IMR-90 (cell line): ENCODE data around the gene RFT1. TPM values are rescaled to one million over a fixed set of nuclear protein-coding genes. Genes with fewer than 3 reads are reported as not detected.

Source experiments
- ATAC-seq: fragments of 200-7000 bp; cut with Tn5 transposase; 2 replicates; pipeline ENCODE4 v1.9.1; 2020; ENCODE audit warnings: low read depth, mild to moderate bottlenecking, moderate library complexity
- BruUV-seq: library from RNA; stranded (reverse); fragments of 400-500 nt; replicated peaks from 2 replicates; lab custom pipeline; 2021; lab: Mats Ljungman, UMichigan
- CTCF ChIA-PET: fragments of 300-600 bp; formaldehyde crosslinking; extraction: SDS; loops from one replicate; lab custom pipeline; 2021; ENCODE audit warnings: antibody characterized with exemption; lab: Yijun Ruan, JAX
- POLR2A ChIA-PET: fragments of 300-600 bp; sonication (Branson Sonifier 250); formaldehyde crosslinking; loops from one replicate; lab custom pipeline; 2022; ENCODE audit warnings: antibody characterized with exemption; ENCODE audit not compliant: unreplicated experiment; lab: Charles Lee
- DNase-seq: peaks from one replicate; pipeline ENCODE4 v3.0.0; 2013
- H2AFZ ChIP-seq: replicated peaks from 2 replicates; pipeline ENCODE3; 2013; ENCODE audit warnings: low read length, mild to moderate bottlenecking; ENCODE audit not compliant: poor library complexity
- H2AK5ac ChIP-seq: 2 replicates; pipeline ENCODE4 v1.6.1; 2013; ENCODE audit warnings: low read depth, low read length, inconsistent platforms
- H2AK9ac ChIP-seq: replicated peaks from 2 replicates; pipeline ENCODE3; 2013; ENCODE audit warnings: mild to moderate bottlenecking, low read depth, low read length, moderate library complexity; ENCODE audit not compliant: poor library complexity
- H2BK120ac ChIP-seq: 2 replicates; pipeline ENCODE4 v1.6.1; 2013; ENCODE audit warnings: low read depth, low read length, inconsistent platforms
- H2BK15ac ChIP-seq: 3 replicates; pipeline ENCODE4 v1.6.1; 2013; ENCODE audit warnings: low read depth, low read length, inconsistent platforms
- H2BK20ac ChIP-seq: 2 replicates; pipeline ENCODE4 v1.6.1; 2013; ENCODE audit warnings: low read depth, mild to moderate bottlenecking, inconsistent platforms, low read length, moderate library complexity
- H2BK5ac ChIP-seq: 2 replicates; pipeline ENCODE4 v1.6.1; 2013; ENCODE audit warnings: mild to moderate bottlenecking, low read depth, low read length, inconsistent platforms; ENCODE audit not compliant: poor library complexity, severe bottlenecking
- H3K14ac ChIP-seq: replicated peaks from 2 replicates; pipeline ENCODE4 v1.6.1; 2013; ENCODE audit warnings: low read depth, low read length, inconsistent platforms
- H3K18ac ChIP-seq: 2 replicates; pipeline ENCODE4 v1.6.1; 2013; ENCODE audit warnings: low read depth, low read length, control low read depth
- H3K23ac ChIP-seq: 2 replicates; pipeline ENCODE4 v1.6.1; 2013; ENCODE audit warnings: low read depth, low read length, inconsistent platforms
- H3K27ac ChIP-seq: 2 replicates; pipeline ENCODE4 v1.5.1; 2013; ENCODE audit warnings: mild to moderate bottlenecking, control low read depth, low read length; ENCODE audit not compliant: insufficient read depth
- H3K27me3 ChIP-seq: 2 replicates; pipeline ENCODE4 v1.6.1; 2013; ENCODE audit warnings: low read length; ENCODE audit not compliant: control insufficient read depth, insufficient read depth
- H3K36me3 ChIP-seq: 2 replicates; pipeline ENCODE4 v1.6.1; 2013; ENCODE audit warnings: low read length, mixed read lengths; ENCODE audit not compliant: control insufficient read depth, insufficient read depth
- H3K4ac ChIP-seq: 2 replicates; pipeline ENCODE4 v1.6.1; 2013; ENCODE audit warnings: low read depth, low read length, inconsistent platforms
- H3K4me1 ChIP-seq: 2 replicates; pipeline ENCODE4 v1.6.1; 2013; ENCODE audit warnings: low read length, mixed read lengths; ENCODE audit not compliant: control insufficient read depth, insufficient read depth
- H3K4me2 ChIP-seq: 2 replicates; pipeline ENCODE4 v1.6.1; 2013; ENCODE audit warnings: low read depth, mild to moderate bottlenecking, control low read depth, low read length, moderate library complexity
- H3K4me3 ChIP-seq: 2 replicates; pipeline ENCODE4 v1.5.1; 2013; ENCODE audit warnings: low read depth, mild to moderate bottlenecking, control low read depth, low read length, moderate library complexity; ENCODE audit not compliant: insufficient read depth
- H3K56ac ChIP-seq: 2 replicates; pipeline ENCODE4 v1.6.1; 2013; ENCODE audit warnings: low read length, inconsistent platforms; ENCODE audit not compliant: insufficient read depth; ENCODE audit errors: extremely low read depth
- H3K79me1 ChIP-seq, 2 experiments: 2 replicates each; pipeline ENCODE4 v1.6.1; 2013; ENCODE audit warnings: low read length in 2 of 2, inconsistent platforms in 1 of 2, low read depth in 1 of 2
- H3K9ac ChIP-seq: 2 replicates; pipeline ENCODE4 v1.6.1; 2013; ENCODE audit warnings: low read depth, low read length, control low read depth
- H3K9me1 ChIP-seq: 2 replicates; pipeline ENCODE4 v1.6.1; 2013; ENCODE audit warnings: low read length, inconsistent platforms; ENCODE audit not compliant: insufficient read depth
- H3K9me3 ChIP-seq: 2 replicates; pipeline ENCODE4 v1.6.1; 2013; ENCODE audit warnings: low read length; ENCODE audit not compliant: control insufficient read depth, insufficient read depth
- H4K20me1 ChIP-seq: 2 replicates; pipeline ENCODE4 v1.6.1; 2013; ENCODE audit warnings: low read length, inconsistent platforms; ENCODE audit not compliant: insufficient read depth
- H4K5ac ChIP-seq: 2 replicates; pipeline ENCODE4 v1.6.1; 2013; ENCODE audit warnings: mild to moderate bottlenecking, low read depth, low read length, control low read depth
- H4K8ac ChIP-seq, 2 experiments: 2 replicates each; pipeline ENCODE4 v1.6.1; 2013; ENCODE audit warnings: low read depth in 2 of 2, low read length in 2 of 2, control low read depth in 1 of 2, inconsistent platforms in 1 of 2
- H4K91ac ChIP-seq: 2 replicates; pipeline ENCODE4 v1.6.1; 2013; ENCODE audit warnings: low read depth, low read length, inconsistent platforms; ENCODE audit not compliant: insufficient read depth
- CHD1 ChIP-seq: IDR thresholded peaks from 2 replicates; pipeline ENCODE4 v1.6.1; 2012; ENCODE audit warnings: low read depth, low read length, improper control_type of control experiment
- MAZ ChIP-seq: IDR thresholded peaks from 2 replicates; pipeline ENCODE4 v1.6.1; 2012; ENCODE audit warnings: low read depth, mild to moderate bottlenecking, low read length, improper control_type of control experiment, moderate library complexity, borderline replicate concordance
- NFE2L2 ChIP-seq: fragments of 150-350 bp; IDR thresholded peaks from 2 replicates; pipeline ENCODE4 v1.6.1; 2016; ENCODE audit warnings: low read depth, mild to moderate bottlenecking, low read length
- RCOR1 ChIP-seq: IDR thresholded peaks from 2 replicates; pipeline ENCODE4 v1.6.1; 2012; ENCODE audit warnings: mild to moderate bottlenecking, low read length, improper control_type of control experiment; ENCODE audit not compliant: insufficient replicate concordance
- SMC3 ChIP-seq: fragments of 150-350 bp; IDR thresholded peaks from 2 replicates; pipeline ENCODE4 v1.6.1; 2016; ENCODE audit warnings: low read depth, mild to moderate bottlenecking, antibody characterized with exemption, low read length, moderate library complexity
- WGBS, 2 experiments: methylation state at CpG; one replicate each; pipeline versions ENCODE4 v1.1.5 to v1.1.7; 2013; ENCODE audit warnings: missing lambda C conversion rate in 2 of 2; ENCODE audit not compliant: insufficient read length in 1 of 2; ENCODE audit errors: extremely low coverage in 2 of 2; 5-methylcytosine and 5-hydroxymethylcytosine counted together
- dilution Hi-C: fragments of 300-500 bp; cut with HindIII; formaldehyde crosslinking; loops from one replicate; pipeline ENCODE4 v1.14.3; 2018; ENCODE audit warnings: low sequenced_read_pairs; ENCODE audit not compliant: unreplicated experiment
- in situ Hi-C: fragments of 300-500 bp; cut with MboI; formaldehyde crosslinking; loops from 3 replicates; pipeline ENCODE4 v1.14.3; 2019; ENCODE audit warnings: low sequenced_read_pairs, inconsistent platforms, mixed read lengths
- intact Hi-C: fragments of 100-400 bp; cut with micrococcal nuclease; formaldehyde crosslinking; loops from 2 replicates; pipeline ENCODE4 v1.10.0; 2022
- polyA plus RNA-seq, 3 experiments: library from polyadenylated mRNA; depleted of rRNA; stranded (reverse); fragments of >200 nt; gene quantifications; 2 replicates each; pipeline ENCODE4 v1.2.3, GENCODE V29; 2012; ENCODE audit warnings: low replicate concordance in 1 of 3
- total RNA-seq: library from RNA; depleted of rRNA; stranded (reverse); fragments of >200 nt; gene quantifications from 2 replicates; pipeline ENCODE4 v1.2.3, GENCODE V29; 2012

RFT1 gene
- total and polyA plus RNA-seq, 2 of the 4 experiments (the other 2 are of a cell fraction): 14.5 to 23.5 TPM

DNA sequence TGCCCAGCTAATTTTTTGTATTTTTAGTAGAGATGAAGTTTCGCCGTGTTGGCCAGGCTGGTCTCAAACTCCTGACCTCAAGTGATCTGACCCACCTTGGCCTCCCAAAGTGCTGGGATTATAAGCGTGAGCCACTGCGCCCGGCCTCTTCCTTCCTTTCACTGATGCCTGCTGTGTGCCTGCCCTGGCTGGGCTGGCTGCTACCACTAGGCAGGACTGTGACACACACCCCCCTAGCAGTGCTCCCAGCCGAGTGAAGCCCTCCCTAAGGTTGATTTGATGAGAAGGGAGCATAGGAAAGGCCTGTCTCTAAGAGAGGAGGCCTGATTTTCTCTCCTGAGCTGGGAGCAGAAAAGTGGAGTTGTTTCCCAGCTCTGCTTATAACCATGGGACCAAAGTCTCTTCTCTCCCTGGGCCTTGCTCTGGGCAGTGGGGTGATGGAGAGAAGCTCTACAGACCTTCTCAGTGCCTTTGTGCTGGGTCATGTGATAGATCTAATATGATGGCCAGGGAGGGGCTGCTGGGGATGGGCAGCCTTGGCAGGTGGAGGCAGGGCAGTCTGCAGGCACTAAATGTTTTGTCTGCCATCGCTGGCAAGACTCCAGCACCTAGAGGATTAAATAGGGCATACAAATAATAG lies 64.3 kb downstream of the RFT1 start:
- H3K4me3 ChIP-seq: no peak overlapping the region
- H3K79me1 ChIP-seq: no peaks in the 10 kb centered on the region
- H4K5ac ChIP-seq: no peak overlapping the region
- no peak overlapping the region for H3K56ac ChIP-seq
- H2AK9ac ChIP-seq: no peak overlapping the region
- no peaks in the 10 kb centered on the region for H3K4me1 ChIP-seq
- no peaks in the 10 kb centered on the region for H3K36me3 ChIP-seq
- DNase-seq: no peak
- no peak overlapping the region for H3K27ac ChIP-seq
- H2BK120ac ChIP-seq: no peak overlapping the region
- in situ Hi-C loops (no loop called here), intact Hi-C loops (no loop called here), dilution Hi-C loops (no loop called here)
- H3K4ac ChIP-seq: no peak overlapping the region
- H4K8ac ChIP-seq: no peak overlapping the region
- H3K9ac ChIP-seq: no peak overlapping the region
- H2BK5ac ChIP-seq: no peak overlapping the region
- no TSS peak for BruUV-seq
- peaks cover 14% of the 10 kb centered on the region for H3K27me3 ChIP-seq
- ATAC-seq: no peak
- H3K4me2 ChIP-seq: no peak overlapping the region
- H3K23ac ChIP-seq: no peak overlapping the region
- H2AFZ ChIP-seq: peak overlapping the region; percentile 21
- no peaks in the 10 kb centered on the region for H3K9me1 ChIP-seq
- CTCF ChIA-PET: no interaction called here
- no peak overlapping the region for H2AK5ac ChIP-seq
- H3K18ac ChIP-seq: no peak overlapping the region
- H4K20me1 ChIP-seq: no peaks in the 10 kb centered on the region
- POLR2A ChIA-PET: no interaction called here
- H3K14ac ChIP-seq: no peak overlapping the region
- H3K9me3 ChIP-seq: no peaks in the 10 kb centered on the region
- H2BK20ac ChIP-seq: no peak overlapping the region
- H2BK15ac ChIP-seq: no peak overlapping the region
- H4K91ac ChIP-seq: no peak overlapping the region
- 92% methylated on average over 3 of the region's 7 CpGs; no CpG with 5 or more reads in 1 of the 2 experiments for WGBS, 2 experiments
- TF ChIP-seq MAZ (no peak), NFE2L2 (no peak), CHD1 (no peak), SMC3 (no peak), RCOR1 (no peak)
